ENCODE results near the gene NLRC3.
"Not testable (repeated sequence)": the region's sequence is repeated elsewhere in the genome, so short reads cannot be mapped to it uniquely, and the experiment has no call there.

NLRC3 gene

GRCh38 chr16:3519581-3519980, 57.6 kb downstream of the NLRC3 start:
- DNase-seq, result no peak

DNA sequence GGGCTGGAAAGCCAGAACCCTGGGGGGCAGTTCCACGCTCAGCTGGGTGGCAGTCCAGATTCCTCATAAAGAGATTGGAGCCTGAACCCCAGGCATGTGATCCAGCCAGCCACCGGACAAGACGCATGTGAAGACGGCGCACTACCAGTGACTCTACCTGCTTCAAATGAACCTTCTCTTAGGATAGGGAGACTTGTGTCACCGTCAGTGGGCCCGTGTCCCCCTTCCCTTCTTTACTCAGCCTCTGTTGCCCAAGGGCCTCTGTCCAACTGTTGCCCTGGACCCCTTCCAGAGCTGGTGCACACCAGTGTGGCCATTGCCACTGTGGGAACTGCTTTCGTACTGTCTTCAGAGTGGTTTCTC, 58.2 kb downstream of the NLRC3 start:
- no peak for DNase-seq

DNA sequence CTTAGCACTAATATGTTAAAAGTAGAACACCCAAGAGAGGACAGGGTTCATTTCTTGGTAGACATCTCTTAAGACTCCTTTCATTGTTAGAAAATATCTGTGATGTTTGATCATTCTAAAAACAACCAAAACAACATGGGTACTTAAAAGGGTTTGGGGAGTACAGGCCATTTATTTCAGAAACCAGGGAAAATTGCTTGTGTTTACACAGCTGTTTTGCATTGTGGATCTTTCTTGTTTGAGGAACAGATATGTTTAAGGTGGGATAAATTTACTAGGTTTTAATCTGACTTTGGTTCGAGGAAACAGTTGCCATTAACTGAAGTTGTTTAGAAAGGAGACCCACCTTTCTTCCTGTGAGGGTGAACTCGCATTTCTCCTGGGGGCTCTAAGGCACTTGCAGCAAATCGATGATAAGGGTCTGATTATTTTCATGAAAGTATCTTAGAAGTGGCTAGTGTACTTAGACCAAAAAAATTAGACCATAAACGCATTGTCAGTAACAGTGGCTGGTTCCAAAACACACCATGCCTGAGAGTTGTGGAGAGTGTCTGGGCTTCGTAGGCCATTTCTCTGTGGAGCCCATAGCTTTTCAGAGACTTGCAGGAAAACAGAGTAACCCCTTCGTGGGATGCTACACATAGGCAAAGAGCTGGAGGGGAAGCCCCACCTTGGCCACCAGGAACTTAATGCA, 58.8 kb downstream of the NLRC3 start:
- no peak for DNase-seq

DNA sequence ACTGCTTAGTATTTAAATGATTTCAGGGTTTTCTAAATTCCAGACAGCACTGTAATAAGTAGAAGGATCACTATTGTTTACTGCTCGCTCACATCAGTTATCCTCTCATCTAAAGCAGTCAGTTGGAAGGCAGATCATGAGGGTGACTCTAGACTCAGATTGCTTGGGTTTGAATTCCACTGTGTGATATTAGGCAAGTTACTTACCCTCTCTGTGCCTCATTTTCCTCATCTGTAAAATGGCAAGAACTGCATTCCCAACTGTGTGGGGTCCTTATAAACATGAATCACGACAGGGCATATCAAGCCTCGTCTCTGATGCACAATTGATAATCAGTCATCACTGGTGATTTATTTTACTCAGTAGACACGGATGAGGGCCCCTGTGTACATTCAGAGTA, 61.3 kb downstream of the NLRC3 start:
- no peak for DNase-seq

DNA sequence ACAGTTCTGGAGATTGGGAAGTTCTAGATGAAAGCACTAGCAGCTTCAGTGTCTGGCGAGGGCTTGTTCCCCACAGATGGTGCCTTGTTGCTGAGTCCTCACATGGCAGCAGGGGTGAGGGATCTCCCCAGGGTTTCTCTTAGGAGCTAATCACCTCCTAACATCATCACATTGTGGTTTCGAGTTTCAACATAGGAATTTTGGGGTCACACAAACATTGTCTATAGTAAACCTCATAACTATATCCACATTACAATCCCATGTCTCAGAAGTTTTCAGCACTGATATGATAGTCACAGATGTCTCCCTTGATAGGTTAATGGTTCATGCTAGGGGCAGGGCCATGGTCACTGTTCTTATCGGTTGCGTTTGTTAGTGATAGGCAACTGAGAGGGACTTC, 62.6 kb downstream of the NLRC3 start:
- DNase-seq, result no peak

- DNase-seq, result no peak
These were observed 63.2 kb downstream of the NLRC3 start for GRCh38 chr16:3513892-3514583.

DNA sequence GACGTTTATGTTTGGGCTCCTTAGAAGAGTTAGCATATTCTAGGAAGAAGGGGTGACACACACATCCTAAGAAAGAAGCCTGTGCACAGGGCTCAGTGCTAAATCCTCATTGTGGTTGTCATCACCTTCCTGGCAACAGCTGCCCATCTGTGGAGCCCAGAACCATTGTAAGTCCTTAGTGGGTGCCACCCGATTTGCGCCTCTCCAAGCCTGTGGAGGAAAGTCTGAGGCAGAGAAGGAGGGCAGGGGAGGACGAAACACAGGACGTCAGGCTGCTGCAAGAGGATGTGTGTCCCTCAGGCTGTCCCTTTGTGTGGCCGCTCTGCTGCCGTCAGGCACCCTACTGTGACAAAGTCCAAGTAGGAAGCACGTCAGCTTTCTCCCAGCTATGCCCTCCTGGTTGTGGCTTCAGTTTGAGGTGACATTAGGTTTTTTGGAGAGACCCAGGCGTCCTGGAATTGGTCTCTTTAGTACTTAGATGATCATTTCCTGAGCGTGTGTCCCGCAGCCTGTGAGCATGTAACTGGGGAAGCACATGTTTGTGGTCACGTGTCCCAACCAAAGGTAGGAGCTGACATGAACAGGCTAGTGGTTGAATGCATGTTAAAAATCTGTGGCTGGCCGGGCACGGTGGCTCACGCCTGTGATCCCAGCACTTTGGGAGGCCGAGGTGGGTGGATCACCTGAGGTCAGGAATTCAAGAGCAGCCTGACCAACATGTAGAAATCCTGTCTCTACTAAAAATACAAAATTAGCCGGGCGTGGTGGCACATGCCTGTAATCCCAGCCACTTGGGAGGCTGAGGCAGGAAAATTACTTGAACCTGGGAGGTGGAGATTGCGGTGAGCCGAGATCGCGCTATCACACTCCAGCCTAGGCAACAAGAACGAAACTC, 65.7 kb downstream of the NLRC3 start:
- no peak for DNase-seq

- no peak for DNase-seq
These were observed 66.8 kb downstream of the NLRC3 start for GRCh38 chr16:3510416-3510815.

- DNase-seq, result no peak
These were observed 67.7 kb downstream of the NLRC3 start for GRCh38 chr16:3509470-3509928.

DNA sequence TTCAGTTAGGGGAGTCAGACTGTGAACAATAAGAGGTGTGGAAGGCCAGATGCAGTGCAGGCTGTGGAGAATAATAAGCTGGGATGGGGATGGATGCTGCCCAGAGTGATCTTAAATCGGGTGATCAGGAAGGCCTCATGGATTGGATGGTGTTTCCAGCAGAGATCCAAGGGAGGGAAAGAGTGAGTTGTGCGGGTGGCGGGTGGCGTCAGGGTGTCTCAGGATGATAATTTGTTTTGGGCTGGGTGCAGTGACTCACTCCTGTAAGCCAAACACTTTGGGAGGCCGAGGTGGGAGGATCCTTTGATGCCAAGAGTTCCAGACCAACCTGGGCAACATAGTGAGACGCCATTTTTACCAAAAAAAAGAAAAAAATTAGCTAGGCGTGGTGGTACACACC, 68.5 kb downstream of the NLRC3 start:
- no peak for DNase-seq

DNA sequence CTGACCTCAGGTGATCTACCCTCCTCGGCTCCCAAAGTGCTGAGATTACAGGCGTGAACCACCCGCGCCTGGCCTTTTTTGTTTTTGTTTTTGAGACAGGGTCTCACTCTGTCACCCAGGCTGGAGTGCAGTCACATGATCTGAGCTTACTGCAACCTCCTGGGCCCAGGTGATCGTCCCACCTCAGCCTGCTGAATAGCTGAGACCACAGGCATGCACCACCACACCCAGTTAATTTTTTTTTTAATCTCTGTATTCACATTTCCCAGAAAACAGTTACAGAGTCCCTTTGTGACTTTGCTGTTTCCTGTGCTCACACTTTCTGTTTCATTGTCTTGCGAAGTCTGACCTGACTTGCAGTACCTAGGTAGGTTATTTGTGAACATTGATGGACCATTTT, 73.7 kb downstream of the NLRC3 start:
- DNase-seq, result no peak

DNA sequence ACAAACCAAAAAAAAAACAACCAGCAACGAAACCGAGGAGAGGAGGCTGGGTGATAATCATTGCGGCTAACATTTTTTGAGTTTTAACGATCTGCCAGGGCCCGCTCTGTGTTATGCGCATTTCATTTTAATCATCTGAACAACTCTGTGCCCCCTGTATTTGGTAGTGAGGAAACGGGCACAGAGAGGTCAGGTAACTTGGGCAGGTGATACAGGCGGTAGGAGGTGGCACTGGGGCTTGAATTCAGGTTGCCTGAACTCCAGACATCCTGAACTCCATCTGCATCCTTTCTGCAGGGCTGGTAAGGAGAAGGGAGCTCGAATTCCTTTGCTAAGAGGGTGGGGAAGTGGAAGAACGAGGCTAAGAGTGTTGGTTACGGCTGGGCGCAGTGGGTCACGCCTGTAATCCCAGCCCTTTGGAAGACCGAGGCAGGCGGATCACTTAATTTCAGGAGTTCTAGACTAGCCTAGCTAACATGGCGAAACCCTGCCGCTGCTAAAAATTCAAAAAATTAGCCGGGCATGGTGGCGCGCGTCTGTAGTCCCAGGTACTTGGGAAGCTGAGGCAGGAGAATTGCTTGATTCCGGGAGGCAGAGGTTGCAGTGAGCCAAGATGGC, 75.3 kb downstream of the NLRC3 start:
- DNase-seq, result no peak

DNA sequence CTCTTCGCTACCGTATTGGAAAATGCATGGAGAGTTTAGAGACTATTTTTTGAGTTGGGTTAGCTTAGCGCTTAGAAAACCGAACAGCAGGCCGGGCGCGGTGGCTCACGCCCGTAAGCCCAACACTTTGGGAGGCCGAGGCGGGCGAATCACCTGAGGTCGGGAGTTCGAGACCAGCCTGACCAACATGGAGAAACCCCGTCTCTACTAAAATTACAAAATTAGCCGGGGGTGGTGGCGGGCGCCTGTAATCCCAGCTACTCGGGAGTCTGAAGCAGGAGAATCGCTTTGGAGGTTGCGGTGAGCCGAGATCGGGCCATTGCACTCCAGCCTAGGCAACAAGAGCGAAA, 75.8 kb downstream of the NLRC3 start:
- not testable (repeated sequence) for DNase-seq

DNA sequence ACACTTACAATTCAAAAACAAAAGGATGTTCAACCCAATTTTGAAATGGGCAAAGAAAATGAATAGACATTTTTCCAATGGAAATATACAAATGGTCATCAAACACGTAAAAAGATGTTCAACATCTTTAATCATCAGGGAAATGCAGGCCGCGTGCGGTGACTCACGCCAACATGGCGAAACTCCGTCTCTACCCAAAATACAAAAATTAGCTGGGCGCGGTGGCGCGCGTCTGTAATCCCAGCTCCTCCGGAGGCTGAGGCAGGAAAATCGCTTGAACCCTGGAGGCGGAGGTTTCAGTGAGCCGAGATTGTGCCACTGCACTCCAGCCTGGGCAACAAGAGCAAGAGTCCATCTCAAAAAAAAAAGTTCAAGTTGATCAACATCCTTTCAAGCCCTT, 78.2 kb downstream of the NLRC3 start:
- DNase-seq, result no peak

DNA sequence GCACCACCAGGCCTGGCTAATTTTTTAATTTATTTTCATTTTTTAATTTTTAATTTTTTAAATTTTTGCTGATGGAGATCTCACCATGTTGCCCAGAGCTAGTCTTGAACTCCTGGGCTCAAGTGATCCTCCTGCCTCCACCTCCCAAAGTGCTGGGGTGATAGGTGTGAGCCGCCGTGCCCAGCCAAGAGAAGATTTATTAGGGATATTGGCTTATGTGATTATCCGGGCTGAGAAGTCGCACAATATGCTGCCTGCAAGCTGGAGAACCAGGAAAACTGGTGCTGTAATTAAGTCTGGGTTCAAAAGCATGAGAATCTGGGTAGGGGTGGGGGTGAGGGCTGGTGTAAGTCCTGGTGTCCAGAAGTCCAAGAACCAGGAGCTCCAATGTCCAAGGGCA, 79.4 kb downstream of the NLRC3 start:
- DNase-seq, result no peak

DNA sequence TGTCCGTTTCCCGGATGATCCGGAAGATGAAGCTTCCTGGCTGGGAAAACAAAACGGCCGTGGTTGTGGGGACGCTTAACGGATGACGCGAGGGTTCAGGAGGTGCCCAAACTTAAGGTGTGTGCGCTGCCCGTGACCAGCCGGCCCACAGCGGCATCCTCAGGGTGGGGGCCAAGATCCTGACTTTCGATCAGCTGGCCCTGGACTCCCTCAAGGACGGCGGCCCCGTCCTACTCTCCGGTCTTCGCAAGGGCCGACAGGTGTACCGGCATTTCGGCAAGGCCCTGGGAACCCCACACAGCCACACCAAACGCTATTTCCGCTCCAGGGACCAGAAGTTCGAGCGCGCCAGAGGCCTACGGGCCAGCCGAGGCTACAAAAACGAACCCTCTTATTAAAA, 80.8 kb downstream of the NLRC3 start:
- DNase-seq, result no peak

GRCh38 chr16:3495176-3495575, 82.0 kb downstream of the NLRC3 start, which contains the start of gene C16orf90:
Gene C16orf90 (minus strand): TSS chr16:3495489. CDS start chr16:3495421, 68 bp downstream.
- no peak for DNase-seq

GRCh38 chr16:3494386-3494973, 82.7 kb downstream of the NLRC3 start:
- no peak for DNase-seq

- no peak for DNase-seq
These were observed 84.8 kb downstream of the NLRC3 start for GRCh38 chr16:3492356-3492755.

DNA sequence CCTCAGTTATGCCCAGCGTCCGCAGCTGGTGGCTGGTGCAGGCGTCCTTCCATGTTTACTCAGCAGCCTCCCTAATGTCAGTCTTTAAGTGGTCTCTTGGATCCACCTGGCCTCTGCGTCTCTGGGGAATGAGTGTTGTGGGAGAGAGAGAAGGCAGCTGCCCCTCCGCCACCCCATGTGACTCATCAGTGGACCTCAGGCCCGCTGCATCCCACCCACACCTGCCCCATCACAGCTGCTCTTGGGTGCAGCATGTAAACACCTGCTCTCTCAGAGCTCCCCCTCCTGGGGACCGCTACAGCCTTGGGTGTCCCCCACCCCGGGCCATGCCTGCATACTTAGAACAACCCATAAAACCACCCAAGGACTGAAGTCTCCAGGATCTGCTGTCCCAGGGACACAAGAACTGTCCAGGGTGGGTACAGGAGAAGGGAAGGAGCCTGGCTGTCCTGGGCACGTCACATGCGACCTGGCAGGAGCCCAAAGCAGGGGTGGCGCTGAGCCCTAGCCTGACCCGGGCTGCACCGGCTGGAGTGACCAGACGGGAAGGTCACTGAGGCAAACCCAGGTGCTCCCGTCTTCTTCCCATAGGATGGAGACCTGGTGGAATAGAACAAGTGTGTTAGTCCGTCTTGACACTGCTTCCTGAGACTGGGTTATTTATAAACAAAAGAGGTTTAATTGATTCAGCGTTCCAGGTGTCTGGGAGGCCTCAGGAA, 86.1 kb downstream of the NLRC3 start:
- DNase-seq, result no peak

Measured in nucleus accumbens (tissue), 56 donors.